HT1080 (cell line): ENCODE measurements around the gene PARP11. TPM values are rescaled to one million over a fixed set of nuclear protein-coding genes. Genes with fewer than 3 reads are reported as not detected.
A peak's percentile ranks its signal among the peaks of the same experiment; 100 is the strongest.

ENCODE experiments used
- DNase-seq: peaks from one replicate; pipeline ENCODE4 v3.0.0-alpha.2; 2015; ENCODE audit warnings: low read depth
- polyA plus RNA-seq, 2 experiments: library from polyadenylated mRNA; depleted of rRNA; stranded (reverse); fragments of >200 nt; gene quantifications; 2 replicates each; pipeline ENCODE4 v1.2.3, GENCODE V29; 2015
- total RNA-seq: library from RNA; depleted of rRNA; stranded (reverse); fragments of >200 nt; shearing (Covaris generic); gene quantifications from 2 replicates; pipeline ENCODE4 v1.2.3, GENCODE V29; 2014; rRNA removed

PARP11 gene, protein sequence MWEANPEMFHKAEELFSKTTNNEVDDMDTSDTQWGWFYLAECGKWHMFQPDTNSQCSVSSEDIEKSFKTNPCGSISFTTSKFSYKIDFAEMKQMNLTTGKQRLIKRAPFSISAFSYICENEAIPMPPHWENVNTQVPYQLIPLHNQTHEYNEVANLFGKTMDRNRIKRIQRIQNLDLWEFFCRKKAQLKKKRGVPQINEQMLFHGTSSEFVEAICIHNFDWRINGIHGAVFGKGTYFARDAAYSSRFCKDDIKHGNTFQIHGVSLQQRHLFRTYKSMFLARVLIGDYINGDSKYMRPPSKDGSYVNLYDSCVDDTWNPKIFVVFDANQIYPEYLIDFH
- total RNA-seq, result 2.7 and 3.0 TPM in 2 replicates
- polyA plus RNA-seq (2015; cell fraction: cytosol; rRNA removed), result 4.1 and 4.6 TPM in 2 replicates
- polyA plus RNA-seq (2015; cell fraction: nucleus; rRNA removed), result 3.5 and 8.9 TPM in 2 replicates

- peak; percentile 94 for DNase-seq
These were observed at the start of gene PARP11 for GRCh38 chr12:3872800-3873636. PARP11 (minus strand) TSS chr12:3873399; CDS start chr12:3873229, 170 bp downstream.

DNA sequence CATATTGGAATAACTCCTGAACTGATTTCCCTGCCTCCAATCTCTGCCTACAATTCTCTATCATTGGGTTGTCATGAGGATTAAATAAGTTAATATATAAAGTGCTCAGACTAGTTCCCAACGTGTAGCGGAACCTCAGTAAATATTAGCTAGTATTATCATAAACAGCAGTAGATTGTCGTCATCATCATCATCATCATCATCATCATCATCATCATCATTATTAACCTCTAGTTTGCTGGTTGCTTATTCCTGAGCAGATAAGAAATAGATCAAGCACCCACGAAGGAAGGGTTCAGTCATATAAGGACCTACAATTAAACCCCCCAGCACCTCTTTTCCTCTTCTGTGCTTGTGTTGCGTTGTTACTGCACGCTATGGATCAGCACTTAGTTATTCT is 48.8 kb upstream of the PARP11 start:
- no peak for DNase-seq

DNA sequence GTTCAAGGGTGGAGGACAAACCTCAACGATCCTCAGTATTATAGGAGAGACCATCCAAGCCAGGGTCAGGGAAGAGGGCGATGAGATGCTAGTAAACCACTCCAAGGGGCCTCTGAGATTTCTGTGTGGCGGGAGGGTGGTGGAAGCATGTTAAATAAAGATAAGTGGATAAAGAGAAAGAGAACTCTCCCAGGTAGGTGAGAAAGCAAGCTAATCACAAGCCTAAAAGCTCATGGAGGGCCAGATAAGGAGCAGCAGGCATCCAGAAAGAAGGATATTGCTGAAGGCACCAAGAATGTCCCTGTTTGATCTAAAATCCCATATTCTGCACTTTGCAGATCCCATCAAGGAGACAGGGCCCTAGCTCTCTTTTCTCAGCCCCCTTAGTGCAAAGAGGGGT is 48.3 kb upstream of the PARP11 start:
- no peak for DNase-seq

GRCh38 chr12:3921151-3921471 is 47.9 kb upstream of the PARP11 start:
- no peak for DNase-seq

- DNase-seq, result no peak
These were observed 47.4 kb upstream of the PARP11 start for GRCh38 chr12:3920351-3921150.

GRCh38 chr12:3913278-3913677 is 40.1 kb upstream of the PARP11 start:
- DNase-seq, result no peak

- no peak for DNase-seq
These were observed 39.7 kb upstream of the PARP11 start for GRCh38 chr12:3912863-3913262.

DNA sequence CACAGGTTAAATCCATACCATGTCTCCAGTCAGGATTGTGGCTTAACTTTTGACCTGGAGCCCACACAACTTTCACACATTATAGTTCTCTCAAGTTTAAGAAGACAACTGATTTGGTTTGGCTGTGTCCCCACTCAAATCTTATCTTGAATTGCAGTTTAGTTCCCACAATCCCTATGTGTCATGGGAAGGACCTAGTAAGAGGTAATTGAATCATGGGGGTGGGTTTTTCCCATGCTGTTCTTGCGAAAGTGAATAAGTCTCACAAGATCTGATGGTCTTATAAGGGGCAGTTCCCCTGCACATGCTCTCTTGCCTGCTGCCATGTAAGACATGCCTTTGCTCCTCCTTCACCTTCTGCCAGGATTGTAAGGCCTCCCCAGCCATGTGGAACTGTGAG is 38.2 kb upstream of the PARP11 start:
- DNase-seq, result no peak

DNA sequence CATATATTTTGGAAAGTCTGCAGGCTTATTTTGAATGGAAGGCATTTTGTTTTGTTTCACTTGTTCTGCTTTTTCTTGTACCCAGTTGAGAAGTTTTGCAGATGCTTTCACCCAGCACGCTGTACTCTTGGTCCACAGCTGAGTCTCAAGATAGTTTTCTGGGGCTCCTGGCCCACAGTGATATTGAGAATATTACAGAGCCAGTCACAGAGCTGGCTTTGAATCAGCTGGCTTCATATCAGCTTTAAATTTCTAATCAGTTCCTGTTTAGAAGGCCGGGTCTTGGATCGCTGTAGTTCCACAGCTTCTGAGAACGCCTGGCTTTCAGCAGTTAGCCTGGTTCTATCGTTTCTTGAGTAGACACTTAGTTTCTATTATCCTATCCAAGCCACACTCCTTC is 32.5 kb upstream of the PARP11 start:
- no peak for DNase-seq

- no peak for DNase-seq
These were observed 31.8 kb upstream of the PARP11 start for GRCh38 chr12:3904999-3905398.

DNA sequence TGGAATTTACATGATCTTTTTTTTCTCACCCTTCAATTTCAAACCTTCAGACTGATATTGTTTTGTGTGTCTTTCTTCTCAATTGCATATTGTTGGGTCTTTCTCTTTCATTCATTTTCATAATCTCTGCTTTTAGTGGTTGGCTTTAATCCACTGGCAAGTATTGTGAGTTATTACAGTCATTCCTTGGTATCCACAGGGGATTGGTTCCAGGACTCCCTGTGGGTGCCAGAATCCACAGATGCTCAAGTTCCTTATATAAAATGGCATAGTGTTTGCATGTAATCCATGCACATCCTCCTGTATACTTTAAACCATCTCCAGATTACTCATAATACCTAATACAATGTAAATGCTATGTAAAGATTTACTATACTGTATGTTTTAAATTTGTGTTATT is 29.7 kb upstream of the PARP11 start:
- DNase-seq, result no peak

DNA sequence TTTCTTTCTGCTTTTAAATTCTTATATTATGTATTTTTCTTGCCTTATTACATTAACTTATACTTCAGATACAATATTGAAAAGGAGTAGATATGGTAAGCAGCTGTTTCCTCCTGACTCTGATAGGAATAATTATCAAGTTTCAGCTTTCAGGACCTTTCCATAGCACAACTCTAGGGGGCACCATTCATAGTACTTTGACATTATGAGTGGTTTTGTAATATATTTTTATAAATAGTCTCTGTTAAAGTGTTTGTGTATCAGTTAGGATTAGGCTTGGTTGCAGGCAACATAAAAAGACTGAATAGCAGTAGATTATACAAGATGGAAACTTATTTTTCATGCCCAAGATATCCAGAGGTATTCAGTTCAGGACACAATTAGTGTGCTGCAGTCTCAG is 27.9 kb upstream of the PARP11 start:
- no peak for DNase-seq

- DNase-seq, result no peak
These were observed 25.6 kb upstream of the PARP11 start for GRCh38 chr12:3898756-3899155.

DNA sequence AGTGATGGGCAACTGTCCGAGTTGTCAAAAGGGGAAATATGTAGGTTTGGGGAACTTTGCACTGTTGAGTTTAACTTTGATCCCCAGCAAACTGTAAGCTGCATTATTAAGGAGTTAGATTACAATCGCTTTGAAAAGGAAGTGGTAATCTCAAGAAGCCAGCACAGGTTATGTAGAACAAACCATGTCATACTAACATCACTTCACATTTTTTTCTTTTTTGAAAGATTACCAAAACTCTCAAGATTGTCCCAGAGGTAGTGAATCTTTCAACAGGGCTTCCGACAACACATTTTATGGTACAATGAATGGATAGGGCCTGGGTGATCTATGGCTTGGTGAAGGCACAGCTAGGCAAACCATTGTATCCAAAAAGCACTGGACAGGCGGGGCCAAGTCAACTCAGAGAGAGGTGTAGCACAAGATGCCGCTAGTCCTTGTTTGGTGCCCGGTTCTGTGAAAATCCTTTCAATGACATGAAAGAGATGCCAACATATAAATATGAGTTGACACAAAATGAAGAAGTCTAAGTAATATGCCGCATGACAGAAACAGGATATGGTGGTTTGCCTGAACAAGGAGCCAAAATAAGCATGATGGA is 24.3 kb upstream of the PARP11 start:
- no peak for DNase-seq

DNA sequence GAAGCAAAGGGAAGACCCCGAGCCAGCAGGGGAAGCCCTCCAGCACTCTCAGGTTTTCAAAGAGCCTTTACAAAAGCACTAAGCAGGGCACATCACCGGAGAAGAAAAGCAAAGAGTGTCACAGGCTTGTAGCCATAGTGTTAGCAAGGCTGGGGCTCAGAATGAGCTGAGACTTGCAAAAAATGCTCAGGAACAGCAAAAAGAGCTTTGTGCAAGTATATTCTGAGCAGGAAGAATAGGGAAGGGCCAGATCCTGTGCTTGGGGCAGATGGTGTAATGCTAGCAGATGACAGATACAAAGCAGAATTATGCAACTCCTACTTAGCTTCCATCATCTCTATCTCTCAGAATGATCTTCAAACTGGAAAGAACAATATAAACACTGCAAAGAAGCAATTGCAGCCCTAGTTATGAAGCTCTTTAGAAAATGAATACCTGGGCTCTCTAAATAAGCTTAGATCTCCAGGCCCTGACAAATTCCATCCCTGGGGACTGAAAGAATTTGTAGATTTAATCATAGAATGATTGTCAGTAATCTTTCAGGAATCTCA is 23.7 kb upstream of the PARP11 start:
- no peak for DNase-seq

DNA sequence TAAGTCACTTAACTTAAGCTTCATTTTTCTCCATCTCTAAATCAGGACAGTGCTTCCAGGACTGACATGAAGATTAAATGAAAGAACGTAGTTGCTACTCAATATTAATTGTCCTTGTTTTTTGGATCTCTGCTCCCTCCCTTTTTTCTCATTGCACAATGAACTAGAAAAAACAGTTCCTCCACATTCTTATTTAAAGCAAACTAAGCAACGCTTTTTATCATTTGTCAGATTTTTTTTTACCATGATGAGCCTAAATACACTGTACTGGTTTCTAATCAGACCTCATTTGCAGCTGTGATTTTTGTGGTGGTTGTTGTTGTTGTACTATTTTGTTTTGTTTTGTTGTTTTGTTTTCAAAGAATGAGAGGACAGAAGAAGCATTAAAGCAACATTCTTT is 23.2 kb upstream of the PARP11 start:
- no peak for DNase-seq

- no peak for DNase-seq
These were observed 19.4 kb upstream of the PARP11 start for GRCh38 chr12:3892631-3893030.

DNA sequence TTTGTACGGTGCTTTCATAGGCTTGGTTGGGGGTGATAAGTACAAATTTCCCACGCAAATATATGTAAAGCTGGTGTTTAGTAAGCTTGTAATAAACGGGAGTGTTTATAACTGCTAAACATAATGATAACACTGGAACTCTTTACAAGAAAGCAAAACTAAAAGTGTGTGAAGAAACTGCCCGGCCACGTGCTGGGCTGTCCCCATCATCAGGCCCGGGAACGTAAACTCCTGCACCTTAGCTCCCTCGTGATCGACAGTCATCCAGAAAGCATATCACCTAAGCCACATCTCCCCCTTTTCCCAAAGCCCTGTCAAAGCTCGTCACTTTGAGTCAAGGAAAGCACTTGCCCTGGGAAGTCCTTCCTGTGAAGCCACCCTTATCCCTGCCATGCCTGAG is 18.0 kb upstream of the PARP11 start:
- no peak for DNase-seq

- no peak for DNase-seq
These were observed 15.5 kb upstream of the PARP11 start for GRCh38 chr12:3888659-3889058.

GRCh38 chr12:3885277-3886094 is 12.3 kb upstream of the PARP11 start:
- DNase-seq, result peak; percentile 48
